Stimulated activated CD4-positive, alpha-beta T cell treated with anti-CD3 and anti-CD28 coated beads, TNF-alpha, amount 100 ng/mL, for 1 hour (primary cell): ENCODE measurements around the gene ZNF577.

Source experiments
- DNase-seq, 3 donors: peaks; one replicate each; pipeline ENCODE4 v3.0.0-alpha.2; 2020; ENCODE audit warnings: low read depth in 3 of 3, low spot score in 1 of 3

ZNF577 gene

DNA sequence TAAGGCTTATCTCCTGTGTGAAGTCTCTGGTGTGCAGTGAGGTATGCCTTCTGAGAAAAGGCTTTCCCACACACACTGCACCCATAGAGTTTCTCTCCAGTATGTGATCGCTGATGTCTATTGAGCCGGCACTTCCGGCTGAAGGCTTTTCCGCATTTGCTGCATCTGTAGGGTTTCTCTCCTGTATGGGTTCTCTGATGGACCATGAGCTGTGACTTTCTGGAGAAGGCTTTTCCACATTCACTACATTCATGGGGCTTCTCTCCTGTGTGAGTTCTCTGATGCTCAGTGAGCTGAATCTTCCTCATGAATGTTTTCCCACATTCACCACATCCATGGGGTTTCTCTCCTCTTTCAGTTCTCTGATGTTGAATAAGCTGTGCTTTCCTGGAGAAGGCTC is 14.7 kb downstream of the ZNF577 start:
- DNase-seq: no peak

DNA sequence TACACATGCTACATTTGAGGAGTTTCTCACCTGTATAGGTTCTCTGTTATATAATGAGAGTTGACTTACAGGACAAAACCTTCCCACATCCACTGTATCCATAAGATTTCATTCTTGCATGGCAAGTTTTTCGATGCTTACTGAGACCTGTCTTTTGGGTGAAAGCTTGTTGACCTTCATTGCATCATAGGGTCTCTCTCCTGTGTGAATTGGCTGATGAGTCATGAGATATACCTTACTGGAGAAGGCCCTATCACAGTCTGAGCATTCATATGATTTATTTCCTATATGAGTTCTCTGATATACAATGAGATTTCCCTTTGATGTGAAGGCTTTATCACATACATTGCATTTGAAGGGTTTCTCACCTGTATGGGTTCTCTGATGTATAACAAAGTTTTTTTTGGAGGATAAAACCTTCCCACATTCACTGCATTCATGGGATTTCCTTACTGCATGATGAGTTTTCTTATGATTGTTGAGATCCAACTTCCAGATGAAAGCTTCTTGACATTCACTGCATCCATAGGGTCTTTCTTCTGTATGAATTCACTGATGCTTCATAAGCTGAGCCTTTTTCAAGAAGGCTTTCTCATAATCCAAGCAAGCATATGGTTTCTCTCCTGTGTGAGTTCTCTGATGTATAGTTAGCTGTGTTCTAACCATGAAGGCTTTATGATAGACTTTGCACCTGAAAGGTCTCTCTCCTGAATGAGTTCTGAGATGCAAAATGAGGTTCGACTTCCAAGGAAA is 25.7 kb downstream of the ZNF577 start:
- DNase-seq: no peak

DNA sequence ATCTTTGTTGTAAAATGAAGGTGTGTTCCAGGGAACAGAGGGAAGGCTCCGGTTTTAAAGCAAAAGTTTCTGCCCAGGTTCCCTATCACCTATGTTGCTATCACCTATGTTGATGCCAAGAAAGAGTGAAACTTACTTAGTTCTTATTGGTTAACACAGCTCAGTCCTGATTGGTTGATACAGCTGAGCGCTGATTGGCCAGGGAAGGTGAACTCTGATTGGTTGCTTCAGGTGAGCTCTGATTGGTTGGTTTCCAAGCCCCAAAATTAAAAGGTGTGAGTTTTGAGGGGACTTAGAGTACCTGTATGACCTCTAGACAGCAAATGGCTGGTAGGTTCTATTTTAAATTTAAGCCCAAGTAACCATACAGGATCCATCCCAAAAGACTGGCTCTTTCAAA is 50.6 kb downstream of the ZNF577 start:
- no peak for DNase-seq

DNA sequence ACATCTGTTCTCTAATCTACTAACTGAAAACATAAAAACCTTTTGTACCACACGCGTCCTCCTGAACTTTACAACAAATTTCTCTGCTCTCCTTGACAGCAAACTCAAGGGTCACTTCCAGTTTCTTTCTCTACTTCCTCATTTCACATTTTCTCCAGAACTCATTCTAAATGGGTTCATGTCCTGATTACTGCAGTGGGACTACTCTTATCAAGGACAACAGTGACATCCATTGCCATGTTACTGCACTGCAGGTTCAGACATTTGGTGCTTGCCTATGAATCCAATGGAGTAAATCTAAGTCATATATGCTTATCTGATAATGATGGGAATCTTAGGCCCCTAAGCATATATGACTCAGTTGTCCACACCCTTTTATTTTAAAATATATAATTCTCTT is 57.5 kb downstream of the ZNF577 start:
- no peak for DNase-seq

DNA sequence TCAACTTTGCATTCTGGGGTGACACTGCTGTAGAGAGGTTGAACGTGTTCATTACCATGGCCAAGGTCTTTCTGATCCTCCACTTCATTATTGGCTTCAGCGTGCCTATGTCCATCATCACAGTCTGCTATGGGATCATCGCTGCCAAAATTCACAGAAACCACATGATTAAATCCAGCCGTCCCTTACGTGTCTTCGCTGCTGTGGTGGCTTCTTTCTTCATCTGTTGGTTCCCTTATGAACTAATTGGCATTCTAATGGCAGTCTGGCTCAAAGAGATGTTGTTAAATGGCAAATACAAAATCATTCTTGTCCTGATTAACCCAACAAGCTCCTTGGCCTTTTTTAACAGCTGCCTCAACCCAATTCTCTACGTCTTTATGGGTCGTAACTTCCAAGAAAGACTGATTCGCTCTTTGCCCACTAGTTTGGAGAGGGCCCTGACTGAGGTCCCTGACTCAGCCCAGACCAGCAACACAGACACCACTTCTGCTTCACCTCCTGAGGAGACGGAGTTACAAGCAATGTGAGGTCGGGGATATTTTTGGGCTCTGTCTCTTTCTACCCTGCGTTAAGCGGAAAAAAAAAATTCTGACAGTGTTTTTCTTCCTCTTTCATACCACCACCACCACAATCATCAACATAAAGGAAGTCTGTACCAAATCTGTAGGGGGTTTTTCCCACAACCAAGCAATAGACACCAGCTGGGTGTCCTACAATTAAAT is 63.3 kb downstream of the ZNF577 start:
- no peak for DNase-seq

DNA sequence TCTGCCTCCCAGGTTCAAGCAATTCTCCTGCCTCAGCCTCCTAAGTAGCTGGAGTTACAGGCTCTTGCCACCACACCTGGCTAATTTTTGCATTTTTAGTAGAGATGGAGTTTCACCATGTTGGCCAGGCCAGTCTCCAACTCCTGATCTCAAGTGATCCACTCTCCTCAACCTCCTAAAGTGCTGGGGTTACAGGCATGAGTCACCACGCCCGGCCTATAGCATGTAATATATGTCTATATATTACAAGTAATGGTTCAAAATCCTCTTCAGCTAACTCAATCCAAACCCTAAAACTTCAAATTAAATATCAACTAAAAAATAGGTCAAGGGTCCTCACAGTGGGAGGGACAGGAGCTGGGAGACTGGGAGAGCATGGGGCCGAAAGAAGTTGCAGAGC is 64.8 kb downstream of the ZNF577 start:
- no peak for DNase-seq

DNA sequence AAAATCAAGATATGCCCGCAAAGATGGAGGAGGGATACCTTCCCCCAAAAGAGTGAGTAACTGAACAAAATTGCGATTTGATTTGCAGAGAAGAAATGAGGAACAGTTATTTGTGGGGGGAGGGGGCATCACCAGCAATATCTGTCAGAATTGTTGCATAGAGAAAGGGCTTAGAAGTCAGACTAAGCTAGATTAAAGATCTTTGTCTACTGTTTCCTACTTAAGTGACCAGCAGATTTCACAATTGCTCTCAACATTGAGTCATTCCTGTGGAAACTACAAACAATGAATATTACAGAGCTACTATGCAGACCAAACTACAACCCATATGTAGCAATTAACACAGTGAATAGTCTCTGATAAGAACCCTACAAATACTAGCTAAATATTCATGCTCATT is 65.4 kb downstream of the ZNF577 start:
- DNase-seq: no peak

DNA sequence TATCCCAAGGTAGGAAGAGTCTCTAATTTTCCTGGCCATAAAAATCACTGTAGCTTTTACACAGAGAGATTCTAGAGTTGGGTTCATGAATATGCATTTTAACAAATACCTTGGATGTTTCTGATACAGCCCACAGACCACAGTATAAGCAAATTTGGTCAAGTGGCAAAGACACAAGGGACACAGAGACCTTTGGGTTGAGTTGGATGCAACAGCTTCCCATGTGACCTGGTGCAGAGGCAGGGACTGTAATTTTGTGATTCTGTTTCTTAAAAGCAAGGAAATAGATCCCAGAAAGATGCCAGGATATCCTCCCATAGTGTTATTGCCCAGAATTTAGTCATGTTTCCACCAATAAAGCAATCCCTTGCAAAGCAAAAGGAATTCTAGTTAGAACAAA is 65.8 kb downstream of the ZNF577 start:
- DNase-seq: no peak

DNA sequence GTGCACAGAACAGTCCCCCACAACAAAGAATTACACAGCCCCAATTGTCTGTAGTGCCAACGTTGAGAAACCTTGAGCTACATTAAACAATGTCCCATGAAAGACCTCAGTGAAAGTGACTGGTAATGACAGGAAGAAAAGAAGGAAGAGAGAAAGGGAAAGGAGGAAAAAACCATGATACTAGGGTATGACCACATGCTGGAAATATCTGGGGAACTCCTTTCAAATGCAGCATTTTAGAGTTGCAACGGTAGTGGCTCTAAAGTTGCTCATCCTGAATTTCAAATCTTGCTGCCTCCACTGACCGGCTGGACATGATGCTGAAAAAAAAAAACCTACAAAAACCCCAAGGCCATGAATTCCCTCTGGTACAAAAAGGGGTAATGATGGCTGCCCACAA is 66.3 kb downstream of the ZNF577 start:
- DNase-seq: no peak
